Osteocyte (in vitro differentiated cells): Measurements from ENCODE around the gene ASAP2. TPM values are rescaled to one million over a fixed set of nuclear protein-coding genes. Genes with fewer than 3 reads are reported as not detected.

Experiments
- DNase-seq: peaks from one replicate; pipeline ENCODE4 v3.0.0; 2021; ENCODE audit warnings: mixed read lengths; ENCODE audit not compliant: unreplicated experiment; ENCODE audit errors: extremely low spot score
- H3K27ac Mint-ChIP-seq: one replicate; pipeline ENCODE4 v1.8.0; 2021; ENCODE audit warnings: mild to moderate bottlenecking, mixed read lengths; ENCODE audit not compliant: unreplicated experiment
- H3K27me3 Mint-ChIP-seq: one replicate; pipeline ENCODE4 v1.8.0; 2021; ENCODE audit warnings: mixed read lengths; ENCODE audit not compliant: unreplicated experiment
- H3K36me3 Mint-ChIP-seq: one replicate; pipeline ENCODE4 v1.8.0; 2021; ENCODE audit warnings: mixed read lengths; ENCODE audit not compliant: unreplicated experiment
- H3K4me1 Mint-ChIP-seq: one replicate; pipeline ENCODE4 v1.8.0; 2021; ENCODE audit warnings: mixed read lengths; ENCODE audit not compliant: unreplicated experiment
- H3K4me3 Mint-ChIP-seq: one replicate; pipeline ENCODE4 v1.8.0; 2021; ENCODE audit warnings: mild to moderate bottlenecking, moderate library complexity, mixed read lengths; ENCODE audit not compliant: unreplicated experiment
- H3K9me3 Mint-ChIP-seq: one replicate; pipeline ENCODE4 v1.8.0; 2021; ENCODE audit warnings: mixed read lengths; ENCODE audit not compliant: unreplicated experiment
- total RNA-seq: library from RNA; stranded (reverse); gene quantifications from 2 replicates; pipeline ENCODE4 v1.2.1, GENCODE V29; 2021
- TF ChIP-seq, protein P1 (sequence below): fragments of 200-600 bp; sonication (generic); IDR thresholded peaks from 2 replicates; pipeline ENCODE4 v1.5.0; 2021; ENCODE audit warnings: antibody characterized with exemption, mild to moderate bottlenecking, moderate library complexity

ASAP2 gene
- total RNA-seq, 1 donor from 2014 or later = 91.0 TPM

DNA sequence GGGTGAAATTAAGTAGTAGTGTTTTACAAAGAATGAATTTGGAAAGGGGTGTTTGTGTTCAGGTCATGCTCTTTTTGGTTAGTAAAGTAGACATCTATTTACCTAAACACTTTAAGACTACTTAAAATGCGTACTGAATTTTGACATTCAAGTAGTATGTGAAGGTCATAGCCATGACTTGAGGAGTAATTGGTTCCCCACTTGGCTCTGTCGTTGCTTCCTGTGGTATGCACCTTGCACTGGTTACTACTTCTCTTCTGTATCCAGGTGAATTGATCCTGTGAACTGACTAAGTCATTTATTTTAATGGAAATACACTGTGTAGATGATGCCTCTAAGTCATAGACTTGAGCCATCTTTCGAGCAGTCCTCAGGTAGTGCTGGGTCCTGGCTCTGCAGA is 118.8 kb downstream of the ASAP2 start:
- no peak for DNase-seq
- Mint-ChIP-seq H3K4me3 (no peak overlapping the region), H3K36me3 (peaks cover 67% of the 10 kb centered on the region), H3K9me3 (no peaks in the 10 kb centered on the region), H3K27me3 (no peaks in the 10 kb centered on the region), H3K4me1 (peaks cover 19% of the 10 kb centered on the region), H3K27ac (no peak overlapping the region)
- TF ChIP-seq, protein P1, sequence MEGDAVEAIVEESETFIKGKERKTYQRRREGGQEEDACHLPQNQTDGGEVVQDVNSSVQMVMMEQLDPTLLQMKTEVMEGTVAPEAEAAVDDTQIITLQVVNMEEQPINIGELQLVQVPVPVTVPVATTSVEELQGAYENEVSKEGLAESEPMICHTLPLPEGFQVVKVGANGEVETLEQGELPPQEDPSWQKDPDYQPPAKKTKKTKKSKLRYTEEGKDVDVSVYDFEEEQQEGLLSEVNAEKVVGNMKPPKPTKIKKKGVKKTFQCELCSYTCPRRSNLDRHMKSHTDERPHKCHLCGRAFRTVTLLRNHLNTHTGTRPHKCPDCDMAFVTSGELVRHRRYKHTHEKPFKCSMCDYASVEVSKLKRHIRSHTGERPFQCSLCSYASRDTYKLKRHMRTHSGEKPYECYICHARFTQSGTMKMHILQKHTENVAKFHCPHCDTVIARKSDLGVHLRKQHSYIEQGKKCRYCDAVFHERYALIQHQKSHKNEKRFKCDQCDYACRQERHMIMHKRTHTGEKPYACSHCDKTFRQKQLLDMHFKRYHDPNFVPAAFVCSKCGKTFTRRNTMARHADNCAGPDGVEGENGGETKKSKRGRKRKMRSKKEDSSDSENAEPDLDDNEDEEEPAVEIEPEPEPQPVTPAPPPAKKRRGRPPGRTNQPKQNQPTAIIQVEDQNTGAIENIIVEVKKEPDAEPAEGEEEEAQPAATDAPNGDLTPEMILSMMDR = no peak

DNA sequence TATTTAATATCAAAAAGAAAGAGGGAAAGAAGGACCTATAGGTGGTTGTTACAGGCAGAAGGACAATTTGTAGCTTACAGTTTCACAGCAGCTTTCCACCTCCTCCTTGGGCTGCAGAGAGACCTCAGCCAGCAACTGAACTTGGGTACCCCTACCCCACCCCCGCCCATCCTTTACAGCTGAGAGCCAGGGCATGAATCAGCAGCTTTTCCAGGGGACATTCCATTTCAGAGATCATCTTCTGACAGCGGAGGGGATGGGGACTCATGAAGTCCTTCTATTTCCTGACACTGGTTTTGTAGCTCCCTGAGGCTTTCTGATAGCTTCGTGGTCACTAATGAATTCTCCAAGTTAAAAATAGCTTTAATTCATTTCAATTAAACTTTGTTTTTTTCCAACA is 120.4 kb downstream of the ASAP2 start:
- no peaks in the 10 kb centered on the region for H3K27me3 Mint-ChIP-seq
- no peak for DNase-seq
- H3K4me3 Mint-ChIP-seq = no peak overlapping the region
- TF ChIP-seq, protein P1 = no peak
- no peaks in the 10 kb centered on the region for H3K9me3 Mint-ChIP-seq
- peaks cover 61% of the 10 kb centered on the region for H3K36me3 Mint-ChIP-seq
- peak overlapping the region; percentile 76 for H3K27ac Mint-ChIP-seq
- peaks cover 19% of the 10 kb centered on the region for H3K4me1 Mint-ChIP-seq

DNA sequence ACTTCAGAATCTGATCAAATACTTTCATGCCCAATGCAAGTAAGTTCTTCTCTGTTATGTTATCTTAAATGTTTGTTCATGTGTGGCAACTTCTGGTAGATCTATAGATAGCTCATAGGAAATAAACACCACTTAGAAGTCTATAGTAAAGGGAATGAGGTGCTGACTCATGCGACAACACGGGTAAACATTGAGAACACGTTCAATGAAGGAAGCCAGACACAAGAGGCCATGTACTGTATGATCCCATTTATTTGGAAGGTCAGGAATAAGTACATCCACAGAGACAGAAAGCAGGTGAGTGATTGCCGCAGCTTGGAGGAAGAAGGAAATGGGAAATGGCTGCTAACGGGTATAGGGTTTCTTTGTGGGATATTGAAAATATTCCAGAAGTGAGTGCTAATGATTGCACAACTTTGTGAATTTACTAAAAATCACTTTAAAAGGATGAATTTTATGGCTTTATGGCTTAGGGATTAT is 121.3 kb downstream of the ASAP2 start:
- DNase-seq = no peak
- H3K36me3 Mint-ChIP-seq = peaks cover 61% of the 10 kb centered on the region
- H3K9me3 Mint-ChIP-seq = no peaks in the 10 kb centered on the region
- H3K27me3 Mint-ChIP-seq = no peaks in the 10 kb centered on the region
- no peak overlapping the region for H3K4me3 Mint-ChIP-seq
- TF ChIP-seq, protein P1 = no peak
- peaks cover 19% of the 10 kb centered on the region for H3K4me1 Mint-ChIP-seq
- peak overlapping the region; percentile 76 for H3K27ac Mint-ChIP-seq

DNA sequence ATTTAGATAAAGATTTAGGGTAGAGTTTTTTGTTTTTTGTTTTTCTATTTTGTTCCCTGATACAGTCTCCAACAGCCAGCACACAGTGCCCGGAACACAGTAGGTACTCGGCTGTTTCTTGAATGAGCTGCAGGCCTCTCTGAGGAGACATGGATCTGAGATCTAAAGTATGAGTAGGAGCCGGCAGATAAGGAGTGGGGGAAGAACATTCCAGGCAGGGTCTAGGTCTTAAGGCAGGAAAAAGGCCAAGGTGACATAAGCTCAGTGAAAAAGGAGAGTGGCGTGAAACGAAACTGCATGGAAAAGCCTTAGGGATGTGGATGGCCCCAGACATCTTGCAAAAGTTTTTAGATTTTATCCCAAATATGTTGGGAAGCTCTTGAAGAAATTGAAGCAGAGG is 122.3 kb downstream of the ASAP2 start:
- peaks cover 27% of the 10 kb centered on the region for H3K4me1 Mint-ChIP-seq
- H3K4me3 Mint-ChIP-seq = no peak overlapping the region
- TF ChIP-seq, protein P1 = no peak
- H3K27me3 Mint-ChIP-seq = no peaks in the 10 kb centered on the region
- no peaks in the 10 kb centered on the region for H3K9me3 Mint-ChIP-seq
- peak overlapping the region; percentile 43 for H3K27ac Mint-ChIP-seq
- H3K36me3 Mint-ChIP-seq = peaks cover 58% of the 10 kb centered on the region
- no peak for DNase-seq

DNA sequence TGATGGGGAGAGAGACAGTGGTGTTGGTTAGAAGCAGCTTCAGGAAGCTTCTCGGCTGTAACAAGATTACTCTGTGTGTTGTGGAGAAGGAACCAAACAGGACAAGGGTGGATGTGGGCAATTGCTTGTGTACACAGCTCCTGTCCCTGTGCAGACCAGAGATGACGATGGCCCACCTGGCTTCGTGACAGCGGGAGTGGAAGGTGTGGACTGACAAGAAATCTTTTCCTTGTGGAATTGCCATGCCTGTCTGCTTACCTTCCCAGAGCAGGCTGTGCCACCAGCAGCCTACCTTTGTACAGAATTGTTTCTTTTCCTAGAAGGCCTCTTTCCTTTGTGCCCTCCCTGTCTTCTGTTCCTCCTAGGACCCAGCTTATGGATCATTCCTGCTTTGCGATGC is 122.9 kb downstream of the ASAP2 start:
- no peak overlapping the region for H3K4me3 Mint-ChIP-seq
- peak overlapping the region; percentile 32 for H3K27ac Mint-ChIP-seq
- peaks cover 31% of the 10 kb centered on the region for H3K4me1 Mint-ChIP-seq
- H3K9me3 Mint-ChIP-seq = no peaks in the 10 kb centered on the region
- TF ChIP-seq, protein P1 = no peak
- H3K36me3 Mint-ChIP-seq = peaks cover 56% of the 10 kb centered on the region
- no peak for DNase-seq
- H3K27me3 Mint-ChIP-seq = no peaks in the 10 kb centered on the region
